DOHH2 (cell line): ENCODE data around the gene GALNTL6.

Experiments used
- H3F3A ChIP-seq: fragments of 200-600 bp; sonication (generic), shearing (Covaris generic); 2 replicates; pipeline ENCODE4 v1.6.0; 2016; ENCODE audit warnings: antibody characterized with exemption, mild to moderate bottlenecking; ENCODE audit not compliant: control insufficient read depth, insufficient read depth
- H3K27ac ChIP-seq: fragments of 200-600 bp; sonication (generic); 2 replicates; pipeline ENCODE4 v1.5.1; 2014; ENCODE audit warnings: low read depth, mild to moderate bottlenecking, low read length, moderate library complexity
- H3K27me3 ChIP-seq: fragments of 200-600 bp; sonication (generic); 2 replicates; pipeline ENCODE4 v1.6.1; 2014; ENCODE audit warnings: mild to moderate bottlenecking, low read length, mixed read lengths; ENCODE audit not compliant: control insufficient read depth
- H3K36me3 ChIP-seq: fragments of 200-600 bp; sonication (generic); 2 replicates; pipeline ENCODE4 v1.6.1; 2014; ENCODE audit warnings: mild to moderate bottlenecking, low read length, moderate library complexity, mixed read lengths; ENCODE audit not compliant: control insufficient read depth
- H3K4me1 ChIP-seq: fragments of 200-600 bp; sonication (generic); 2 replicates; pipeline ENCODE4 v1.6.1; 2014; ENCODE audit warnings: mild to moderate bottlenecking, low read length, mixed read lengths; ENCODE audit not compliant: control insufficient read depth
- H3K4me2 ChIP-seq: fragments of 200-600 bp; sonication (generic); 2 replicates; pipeline ENCODE4 v1.6.0; 2014; ENCODE audit warnings: mild to moderate bottlenecking, low read length, moderate library complexity
- H3K4me3 ChIP-seq: fragments of 200-600 bp; sonication (generic); 2 replicates; pipeline ENCODE4 v1.5.1; 2014; ENCODE audit warnings: mild to moderate bottlenecking, low read length, mixed read lengths
- H3K79me2 ChIP-seq: fragments of 200-600 bp; sonication (generic); 2 replicates; pipeline ENCODE4 v1.6.1; 2014; ENCODE audit warnings: mild to moderate bottlenecking, low read length, mixed read lengths; ENCODE audit not compliant: control insufficient read depth
- H3K9me2 ChIP-seq: fragments of 200-600 bp; sonication (generic); replicated peaks from 2 replicates; pipeline ENCODE4 v1.6.1; 2014; ENCODE audit warnings: mild to moderate bottlenecking, low read length, mixed read lengths; ENCODE audit not compliant: control insufficient read depth
- H3K9me3 ChIP-seq: fragments of 200-600 bp; sonication (generic); 2 replicates; pipeline ENCODE4 v1.6.1; 2014; ENCODE audit warnings: antibody characterized with exemption, low read length, mixed read lengths; ENCODE audit not compliant: control insufficient read depth, insufficient read depth
- H4K20me1 ChIP-seq: fragments of 200-600 bp; sonication (generic); 2 replicates; pipeline ENCODE4 v1.6.0; 2014; ENCODE audit warnings: low read depth, mild to moderate bottlenecking, antibody characterized with exemption, low read length, moderate library complexity; ENCODE audit not compliant: control insufficient read depth, insufficient read depth
- CTCF ChIP-seq: fragments of 200-600 bp; sonication (generic); IDR thresholded peaks from one replicate; pipeline ENCODE4 v1.5.1; 2014; ENCODE audit warnings: antibody characterized with exemption, mild to moderate bottlenecking, low read depth, low read length; ENCODE audit not compliant: poor library complexity, severe bottlenecking
- EZH2phosphoT487 ChIP-seq: fragments of 200-600 bp; sonication (generic); IDR thresholded peaks from 2 replicates; pipeline ENCODE4 v1.6.1; 2017; ENCODE audit warnings: borderline replicate concordance, mild to moderate bottlenecking, antibody characterized with exemption, low read length, moderate library complexity, mixed read lengths

GALNTL6 gene

DNA sequence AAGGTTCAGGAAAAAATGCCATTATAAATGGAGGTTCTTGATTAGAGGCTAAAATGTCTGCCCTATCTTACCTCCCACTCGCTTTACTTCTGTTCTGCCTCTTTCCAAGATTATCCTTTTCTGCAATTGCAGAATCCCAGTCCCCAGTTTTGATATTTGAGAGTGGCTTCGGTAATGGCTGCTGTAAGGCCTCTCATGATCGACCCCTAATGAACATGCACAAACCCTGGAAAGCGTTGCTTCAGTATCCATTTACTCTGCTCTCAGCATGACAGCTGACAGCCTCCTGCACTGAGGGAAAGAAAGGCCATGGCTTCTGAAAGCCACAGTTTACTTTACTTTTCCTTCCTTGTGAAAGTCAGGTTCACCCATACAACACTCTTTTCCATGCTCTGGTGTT lies 1030.0 kb downstream of the GALNTL6 start:
- H3K36me3 ChIP-seq, result no peaks in the 10 kb centered on the region

DNA sequence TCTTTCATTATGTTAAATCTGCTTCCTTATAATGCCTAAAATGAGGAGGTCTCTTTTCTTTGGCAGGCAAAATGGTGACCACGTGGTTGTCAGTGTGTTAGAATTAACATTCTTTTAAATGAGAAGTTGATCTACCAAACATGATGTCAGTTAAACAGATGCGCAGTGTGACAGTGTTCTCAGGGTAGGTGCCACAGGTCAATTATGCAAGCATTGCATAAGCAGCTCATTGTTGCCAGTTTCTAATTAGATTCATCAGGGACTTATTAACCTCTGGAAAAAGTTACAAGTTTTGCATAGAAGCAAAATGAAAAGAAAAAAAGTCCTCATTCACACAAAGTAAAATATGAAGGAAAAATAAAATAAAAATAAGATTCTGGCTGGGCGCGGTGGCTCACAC lies 1031.4 kb downstream of the GALNTL6 start:
- TF ChIP-seq CTCF (no peak), EZH2phosphoT487 (no peak)
- no peak overlapping the region for H3K27ac ChIP-seq
- H3K79me2 ChIP-seq, result no peaks in the 10 kb centered on the region
- no peaks in the 10 kb centered on the region for H3K27me3 ChIP-seq
- H3K4me3 ChIP-seq, result no peak overlapping the region
- no peaks in the 10 kb centered on the region for H3F3A ChIP-seq
- H3K4me2 ChIP-seq, result no peak overlapping the region
- no peaks in the 10 kb centered on the region for H3K9me3 ChIP-seq
- H4K20me1 ChIP-seq, result no peaks in the 10 kb centered on the region
- H3K4me1 ChIP-seq, result no peaks in the 10 kb centered on the region
- H3K9me2 ChIP-seq, result no peaks in the 10 kb centered on the region
- no peaks in the 10 kb centered on the region for H3K36me3 ChIP-seq

More for the DNA sequence above, 1030.0 kb downstream of the GALNTL6 start:
- Histone ChIP-seq H3K4me2 (no peak overlapping the region), H3K9me2 (no peaks in the 10 kb centered on the region), H3K79me2 (no peaks in the 10 kb centered on the region), H3K4me1 (no peaks in the 10 kb centered on the region), H3K9me3 (no peaks in the 10 kb centered on the region), H4K20me1 (no peaks in the 10 kb centered on the region), H3K27me3 (no peaks in the 10 kb centered on the region), H3K4me3 (no peak overlapping the region), H3F3A (no peaks in the 10 kb centered on the region), H3K27ac (no peak overlapping the region)
- no peak for TF ChIP-seq CTCF
- no peak for TF ChIP-seq EZH2phosphoT487

DNA sequence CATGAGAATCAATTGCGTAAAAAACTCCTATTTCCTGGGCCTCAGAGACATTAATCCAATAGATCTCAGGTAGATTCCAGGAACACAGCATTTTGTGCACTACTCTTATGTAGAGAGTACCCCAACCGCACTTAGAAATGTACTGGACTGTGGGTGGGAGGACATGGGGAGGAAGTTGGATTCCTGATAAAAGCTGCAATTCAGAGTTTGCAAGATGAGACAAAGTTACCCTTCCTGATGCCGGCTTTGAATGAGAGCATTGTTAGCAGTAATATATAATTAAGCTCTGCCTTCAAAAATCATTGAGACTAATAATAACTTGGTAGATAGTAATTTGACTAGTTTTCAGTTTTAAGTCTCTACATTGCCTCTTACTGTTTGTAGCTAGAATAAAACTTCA lies 1032.1 kb downstream of the GALNTL6 start:
- Histone ChIP-seq H3F3A (no peaks in the 10 kb centered on the region), H3K27ac (no peak overlapping the region), H4K20me1 (no peaks in the 10 kb centered on the region), H3K4me1 (no peaks in the 10 kb centered on the region), H3K4me3 (no peak overlapping the region), H3K9me2 (no peaks in the 10 kb centered on the region), H3K4me2 (no peak overlapping the region), H3K27me3 (no peaks in the 10 kb centered on the region), H3K9me3 (no peaks in the 10 kb centered on the region), H3K36me3 (no peaks in the 10 kb centered on the region), H3K79me2 (no peaks in the 10 kb centered on the region)
- TF ChIP-seq CTCF (no peak), EZH2phosphoT487 (no peak)

DNA sequence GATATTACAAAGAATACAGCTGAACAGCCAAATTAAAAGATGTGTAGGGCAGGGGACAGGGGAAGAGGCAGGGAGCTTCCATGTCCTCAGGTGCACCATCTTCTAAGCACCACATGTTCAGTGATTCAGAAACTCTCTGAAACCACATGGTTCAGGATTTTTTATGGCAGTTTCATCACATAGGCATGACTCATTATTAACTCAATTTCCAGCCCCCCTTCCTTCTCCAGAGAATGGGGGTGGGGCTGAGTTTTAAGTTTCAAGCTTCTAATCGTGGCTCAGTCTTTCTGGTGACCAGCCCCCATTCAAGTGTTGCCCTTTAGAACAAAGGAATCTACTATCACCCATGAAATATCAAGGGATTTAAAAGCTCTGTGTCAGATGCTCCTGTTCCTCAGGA lies 1037.6 kb downstream of the GALNTL6 start:
- TF ChIP-seq EZH2phosphoT487 (no peak), CTCF (no peak)
- no peaks in the 10 kb centered on the region for H3K36me3 ChIP-seq
- H4K20me1 ChIP-seq, result no peaks in the 10 kb centered on the region
- H3K27me3 ChIP-seq, result no peaks in the 10 kb centered on the region
- no peaks in the 10 kb centered on the region for H3K79me2 ChIP-seq
- H3K27ac ChIP-seq, result no peak overlapping the region
- no peak overlapping the region for H3K4me2 ChIP-seq
- H3F3A ChIP-seq, result no peaks in the 10 kb centered on the region
- H3K4me3 ChIP-seq, result no peak overlapping the region
- no peaks in the 10 kb centered on the region for H3K9me2 ChIP-seq
- H3K9me3 ChIP-seq, result no peaks in the 10 kb centered on the region
- no peaks in the 10 kb centered on the region for H3K4me1 ChIP-seq
